HEK293 (cell line): ENCODE data around the gene CSDE1.
A peak's percentile ranks its signal among the peaks of the same experiment; 100 is the strongest.

Source experiments
- EGR2 ChIP-seq: fragments of 450-650 bp; formaldehyde crosslinking; IDR thresholded peaks from 2 replicates; pipeline ENCODE4 v1.5.1; 2016; ENCODE audit warnings: low read depth, missing biosample characterization, missing genetic modification characterization
- KLF8 ChIP-seq: fragments of 450-650 bp; formaldehyde crosslinking; IDR thresholded peaks from 2 replicates; pipeline ENCODE4 v1.5.1; 2016; ENCODE audit warnings: missing biosample characterization, missing genetic modification characterization
- PATZ1 ChIP-seq: fragments of 450-650 bp; formaldehyde crosslinking; IDR thresholded peaks from 2 replicates; pipeline ENCODE4 v1.5.1; 2016; ENCODE audit warnings: missing biosample characterization, missing genetic modification characterization
- PRDM10 ChIP-seq: fragments of 450-650 bp; formaldehyde crosslinking; IDR thresholded peaks from 2 replicates; pipeline ENCODE4 v1.5.1; 2016; ENCODE audit warnings: missing biosample characterization, missing genetic modification characterization
- SALL2 ChIP-seq: fragments of 450-650 bp; formaldehyde crosslinking; IDR thresholded peaks from 2 replicates; pipeline ENCODE4 v1.5.0; 2017; ENCODE audit warnings: missing biosample characterization, mild to moderate bottlenecking, missing genetic modification characterization, borderline replicate concordance
- SP7 ChIP-seq: fragments of 450-650 bp; formaldehyde crosslinking; IDR thresholded peaks from 2 replicates; pipeline ENCODE4 v1.5.1; 2016; ENCODE audit warnings: missing biosample characterization, missing genetic modification characterization
- TSHZ1 ChIP-seq: fragments of 450-650 bp; formaldehyde crosslinking; IDR thresholded peaks from 2 replicates; pipeline ENCODE4 v1.5.1; 2016; ENCODE audit warnings: missing biosample characterization, missing genetic modification characterization, borderline replicate concordance
- YY1 ChIP-seq: fragments of 450-650 bp; formaldehyde crosslinking; IDR thresholded peaks from 2 replicates; pipeline ENCODE4 v1.5.1; 2018; ENCODE audit warnings: missing biosample characterization, missing genetic modification characterization
- ZBTB7A ChIP-seq: fragments of 450-650 bp; formaldehyde crosslinking; IDR thresholded peaks from 2 replicates; pipeline ENCODE4 v1.5.1; 2016; ENCODE audit warnings: low read depth, missing biosample characterization, missing genetic modification characterization
- ZNF16 ChIP-seq: fragments of 450-650 bp; formaldehyde crosslinking; IDR thresholded peaks from 2 replicates; pipeline ENCODE4 v1.5.1; 2016; ENCODE audit warnings: low read depth, missing biosample characterization, missing genetic modification characterization
- ZNF184 ChIP-seq: fragments of 450-650 bp; IDR thresholded peaks from 2 replicates; pipeline ENCODE4 v1.5.1; 2018; ENCODE audit warnings: missing biosample characterization, mild to moderate bottlenecking, missing genetic modification characterization
- ZNF2 ChIP-seq: fragments of 450-650 bp; formaldehyde crosslinking; IDR thresholded peaks from 2 replicates; pipeline ENCODE4 v1.5.1; 2016; ENCODE audit warnings: missing biosample characterization, missing genetic modification characterization
- ZNF26 ChIP-seq: fragments of 450-650 bp; formaldehyde crosslinking; IDR thresholded peaks from 2 replicates; pipeline ENCODE4 v1.5.1; 2016; ENCODE audit warnings: missing biosample characterization, missing genetic modification characterization
- ZNF366 ChIP-seq: fragments of 450-650 bp; formaldehyde crosslinking; conservative IDR thresholded peaks from 2 replicates; pipeline ENCODE4 v1.5.1; 2016; ENCODE audit warnings: missing biosample characterization, missing genetic modification characterization
- ZNF423 ChIP-seq: fragments of 450-650 bp; formaldehyde crosslinking; IDR thresholded peaks from 2 replicates; pipeline ENCODE4 v1.5.1; 2016; ENCODE audit warnings: missing biosample characterization, missing genetic modification characterization
- ZNF501 ChIP-seq: fragments of 450-650 bp; formaldehyde crosslinking; IDR thresholded peaks from 2 replicates; pipeline ENCODE4 v1.5.1; 2016; ENCODE audit warnings: missing biosample characterization, missing genetic modification characterization
- ZNF610 ChIP-seq: fragments of 450-650 bp; formaldehyde crosslinking; IDR thresholded peaks from 2 replicates; pipeline ENCODE4 v1.5.1; 2016; ENCODE audit warnings: missing biosample characterization, missing genetic modification characterization, borderline replicate concordance
- ZNF629 ChIP-seq: fragments of 450-650 bp; formaldehyde crosslinking; IDR thresholded peaks from 2 replicates; pipeline ENCODE4 v1.5.1; 2017; ENCODE audit warnings: missing biosample characterization, missing genetic modification characterization
- ZNF768 ChIP-seq: fragments of 450-650 bp; formaldehyde crosslinking; IDR thresholded peaks from 2 replicates; pipeline ENCODE4 v1.5.1; 2018; ENCODE audit warnings: missing biosample characterization, mild to moderate bottlenecking, missing genetic modification characterization
- ZNF776 ChIP-seq: fragments of 450-650 bp; formaldehyde crosslinking; IDR thresholded peaks from 2 replicates; pipeline ENCODE4 v1.5.0; 2017; ENCODE audit warnings: missing biosample characterization, missing genetic modification characterization, borderline replicate concordance
- ZNF777 ChIP-seq: fragments of 450-650 bp; formaldehyde crosslinking; IDR thresholded peaks from 2 replicates; pipeline ENCODE4 v1.5.1; 2017; ENCODE audit warnings: missing biosample characterization, missing genetic modification characterization, borderline replicate concordance
- TF ChIP-seq, protein P1 (sequence below): fragments of 450-650 bp; formaldehyde crosslinking; IDR thresholded peaks from 2 replicates; pipeline ENCODE4 v1.5.1; 2016; ENCODE audit warnings: missing biosample characterization, missing genetic modification characterization
- TF ChIP-seq, protein P2 (sequence below): fragments of 450-650 bp; formaldehyde crosslinking; IDR thresholded peaks from 2 replicates; pipeline ENCODE4 v1.5.1; 2016; ENCODE audit warnings: missing biosample characterization, missing genetic modification characterization

CSDE1 gene

DNA sequence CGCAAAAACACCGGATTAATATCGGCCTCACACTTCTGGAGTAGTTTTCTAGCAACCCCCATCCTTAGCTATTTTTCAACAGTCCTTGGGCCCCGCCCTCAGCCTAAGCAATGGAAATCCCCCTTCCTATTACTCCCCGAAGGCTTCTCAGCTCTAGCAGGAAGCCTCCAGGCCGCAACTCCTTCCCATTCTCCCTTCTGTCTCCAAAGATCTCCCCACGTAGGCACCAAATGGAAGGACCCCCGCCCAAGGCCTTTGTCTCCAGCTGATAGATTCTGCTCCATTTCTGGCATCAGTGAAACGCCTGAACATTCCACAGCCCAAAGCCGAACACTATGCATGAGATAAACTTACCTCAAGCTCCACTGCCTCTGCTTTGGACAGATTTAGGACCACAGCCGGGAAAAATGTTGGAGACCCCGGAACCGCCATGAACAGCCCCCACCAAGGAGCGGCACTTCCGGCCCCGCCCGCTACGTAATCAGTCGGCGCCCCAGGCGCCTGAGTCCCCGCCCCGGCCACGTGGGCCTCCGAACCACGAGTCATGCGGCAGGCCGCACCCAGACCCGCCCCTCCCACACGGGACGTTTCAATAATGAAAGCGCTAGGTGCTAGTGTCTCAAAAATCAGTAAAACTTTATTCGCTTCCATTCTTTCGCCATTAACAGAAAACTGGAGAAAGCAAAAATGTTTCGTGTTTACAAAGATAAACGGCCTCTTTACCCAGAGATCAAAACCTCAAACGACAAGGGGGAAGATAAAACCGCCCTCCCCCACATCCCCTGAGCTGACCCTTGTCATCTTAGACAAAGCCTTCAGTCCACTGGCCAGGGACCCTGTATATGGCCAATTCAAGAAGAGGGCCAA is 41.2 kb downstream of the CSDE1 start, which contains the start of gene NRAS (continued):
- no peak for TF ChIP-seq ZNF26 (tag by site-specific recombination)
- TF ChIP-seq ZNF777 (tag by site-specific recombination) = no peak
- no peak for TF ChIP-seq ZNF184 (tag by site-specific recombination)
- TF ChIP-seq YY1 (tag by site-specific recombination) = 0 out of 2 replicates have a peak, but pooled peaks have one; percentile 55
- no peak for TF ChIP-seq ZNF768 (tag by site-specific recombination)
- no peak for TF ChIP-seq ZNF366 (tag by site-specific recombination)
- TF ChIP-seq PATZ1 (tag by site-specific recombination) = peak; percentile 97
- TF ChIP-seq ZNF423 (tag by site-specific recombination) = no peak
- peak; percentile 95 for TF ChIP-seq PRDM10 (tag by site-specific recombination)
- TF ChIP-seq ZNF610 (tag by site-specific recombination) = peak; percentile 91
- TF ChIP-seq, protein P1, sequence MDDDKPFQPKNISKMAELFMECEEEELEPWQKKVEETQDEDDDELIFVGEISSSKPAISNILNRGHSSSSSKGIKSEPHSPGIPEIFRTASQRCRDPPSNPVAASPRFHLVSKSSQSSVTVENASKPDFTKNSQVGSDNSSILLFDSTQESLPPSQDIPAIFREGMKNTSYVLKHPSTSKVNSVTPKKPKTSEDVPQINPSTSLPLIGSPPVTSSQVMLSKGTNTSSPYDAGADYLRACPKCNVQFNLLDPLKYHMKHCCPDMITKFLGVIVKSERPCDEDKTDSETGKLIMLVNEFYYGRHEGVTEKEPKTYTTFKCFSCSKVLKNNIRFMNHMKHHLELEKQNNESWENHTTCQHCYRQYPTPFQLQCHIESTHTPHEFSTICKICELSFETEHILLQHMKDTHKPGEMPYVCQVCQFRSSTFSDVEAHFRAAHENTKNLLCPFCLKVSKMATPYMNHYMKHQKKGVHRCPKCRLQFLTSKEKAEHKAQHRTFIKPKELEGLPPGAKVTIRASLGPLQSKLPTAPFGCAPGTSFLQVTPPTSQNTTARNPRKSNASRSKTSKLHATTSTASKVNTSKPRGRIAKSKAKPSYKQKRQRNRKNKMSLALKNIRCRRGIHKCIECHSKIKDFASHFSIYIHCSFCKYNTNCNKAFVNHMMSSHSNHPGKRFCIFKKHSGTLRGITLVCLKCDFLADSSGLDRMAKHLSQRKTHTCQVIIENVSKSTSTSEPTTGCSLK (tag by site-specific recombination) = no peak
- TF ChIP-seq KLF8 (tag by site-specific recombination) = peak; percentile 98
- TF ChIP-seq SP7 (tag by site-specific recombination) = peak; percentile 63
- TF ChIP-seq SALL2 (tag by site-specific recombination) = no peak
- TF ChIP-seq ZBTB7A = 0 out of 2 replicates have a peak, but pooled peaks have one; percentile 54
- TF ChIP-seq ZNF16 (tag by site-specific recombination) = no peak
- 0 out of 2 replicates have a peak, but pooled peaks have one; percentile 30 for TF ChIP-seq ZNF2 (tag by site-specific recombination)
- TF ChIP-seq ZNF776 (tag by site-specific recombination) = no peak
- peak; percentile 86 for TF ChIP-seq ZNF629 (tag by site-specific recombination)
- no peak for TF ChIP-seq TSHZ1 (tag by site-specific recombination)
- TF ChIP-seq EGR2 (tag by site-specific recombination) = 0 out of 2 replicates have a peak, but pooled peaks have one; percentile 28
- TF ChIP-seq ZNF501 (tag by site-specific recombination) = no peak; the same call in none of the 2 replicates
- TF ChIP-seq, protein P2, sequence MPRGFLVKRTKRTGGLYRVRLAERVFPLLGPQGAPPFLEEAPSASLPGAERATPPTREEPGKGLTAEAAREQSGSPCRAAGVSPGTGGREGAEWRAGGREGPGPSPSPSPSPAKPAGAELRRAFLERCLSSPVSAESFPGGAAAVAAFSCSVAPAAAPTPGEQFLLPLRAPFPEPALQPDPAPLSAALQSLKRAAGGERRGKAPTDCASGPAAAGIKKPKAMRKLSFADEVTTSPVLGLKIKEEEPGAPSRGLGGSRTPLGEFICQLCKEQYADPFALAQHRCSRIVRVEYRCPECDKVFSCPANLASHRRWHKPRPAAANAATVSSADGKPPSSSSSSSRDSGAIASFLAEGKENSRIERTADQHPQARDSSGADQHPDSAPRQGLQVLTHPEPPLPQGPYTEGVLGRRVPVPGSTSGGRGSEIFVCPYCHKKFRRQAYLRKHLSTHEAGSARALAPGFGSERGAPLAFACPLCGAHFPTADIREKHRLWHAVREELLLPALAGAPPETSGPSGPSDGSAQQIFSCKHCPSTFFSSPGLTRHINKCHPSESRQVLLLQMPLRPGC = 0 out of 2 replicates have a peak, but pooled peaks have one; percentile 21
